CD4-positive, alpha-beta T cell treated with Interleukin-10 for 1 hour (primary cell): Measurements from ENCODE around the gene CPLX1.
"Not testable (repeated sequence)": the region's sequence is repeated elsewhere in the genome, so short reads cannot be mapped to it uniquely, and the experiment has no call there.

Experiments used
- DNase-seq: peaks from one replicate; pipeline ENCODE4 v3.0.0-alpha.2; 2020

CPLX1 gene

DNA sequence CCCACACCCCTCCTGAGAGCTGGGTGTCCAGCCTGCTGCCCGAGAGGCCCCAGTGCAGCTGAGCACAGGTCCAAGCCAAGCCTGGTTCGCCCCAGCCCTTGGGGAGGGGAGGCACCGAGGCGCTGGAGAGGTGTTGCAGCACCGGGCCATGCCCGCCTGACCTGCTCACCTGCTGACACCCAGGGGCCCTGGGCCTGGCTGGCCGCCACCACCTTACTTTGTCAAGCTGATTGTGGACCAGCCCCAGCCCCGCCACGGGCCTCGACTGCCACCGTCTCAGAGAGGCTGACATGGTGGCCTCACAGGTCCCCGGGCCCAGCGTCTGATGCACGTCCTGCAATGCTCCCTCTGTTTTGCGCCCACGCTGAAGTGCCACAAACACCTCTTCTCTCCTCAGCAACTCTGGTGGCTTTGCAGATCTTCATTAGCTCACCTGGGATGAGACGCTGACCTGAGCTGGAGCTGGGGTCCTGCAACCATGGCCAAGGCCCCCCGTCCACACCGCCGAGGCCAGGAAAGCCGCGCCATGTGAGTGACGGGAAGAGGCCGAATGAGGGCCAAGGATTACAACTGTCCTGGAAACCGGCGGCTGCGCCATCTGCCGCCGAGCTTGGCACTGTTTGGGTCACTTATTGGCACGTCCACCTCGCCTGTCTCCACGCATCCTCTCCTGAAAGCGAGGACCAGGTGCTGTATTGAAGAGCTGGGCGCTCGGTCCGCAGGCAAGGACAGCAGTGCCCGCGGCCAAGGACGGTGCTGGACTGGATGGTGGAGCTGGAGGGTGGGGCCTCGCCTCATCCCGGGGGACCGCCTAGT, 7.6 kb downstream of the CPLX1 start:
- no peak for DNase-seq

DNA sequence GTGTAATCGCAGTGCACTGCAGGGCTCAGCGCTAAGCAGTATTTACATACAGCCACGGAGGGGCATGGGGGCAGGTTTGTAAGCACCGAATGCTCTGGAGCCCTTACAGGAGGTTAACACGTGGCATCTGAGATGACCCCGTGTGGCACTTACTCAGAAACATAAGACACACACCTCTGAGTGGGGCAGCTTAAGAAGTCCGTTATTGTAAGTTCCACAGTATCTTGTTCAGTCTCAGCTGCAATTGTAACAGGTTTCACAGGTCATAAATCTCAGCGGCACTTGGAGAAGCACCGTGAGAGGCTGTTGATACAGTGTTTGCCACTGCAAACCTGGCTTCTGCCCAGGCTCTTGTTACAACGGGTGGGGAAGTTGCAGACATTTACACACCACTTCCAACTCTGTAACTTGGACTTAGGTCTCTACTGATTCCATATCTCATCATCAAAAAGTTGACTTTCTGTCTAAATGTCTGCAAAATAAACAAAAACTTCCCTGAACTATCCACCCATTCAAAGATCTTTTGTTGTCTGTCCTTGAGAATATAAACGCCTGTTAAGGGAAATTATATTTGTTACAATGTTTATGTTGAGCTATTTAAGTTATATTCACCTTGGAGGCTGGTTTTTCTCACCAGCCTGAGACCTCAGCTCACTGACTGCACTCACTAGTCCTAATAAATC, 10.3 kb downstream of the CPLX1 start:
- no peak for DNase-seq

DNA sequence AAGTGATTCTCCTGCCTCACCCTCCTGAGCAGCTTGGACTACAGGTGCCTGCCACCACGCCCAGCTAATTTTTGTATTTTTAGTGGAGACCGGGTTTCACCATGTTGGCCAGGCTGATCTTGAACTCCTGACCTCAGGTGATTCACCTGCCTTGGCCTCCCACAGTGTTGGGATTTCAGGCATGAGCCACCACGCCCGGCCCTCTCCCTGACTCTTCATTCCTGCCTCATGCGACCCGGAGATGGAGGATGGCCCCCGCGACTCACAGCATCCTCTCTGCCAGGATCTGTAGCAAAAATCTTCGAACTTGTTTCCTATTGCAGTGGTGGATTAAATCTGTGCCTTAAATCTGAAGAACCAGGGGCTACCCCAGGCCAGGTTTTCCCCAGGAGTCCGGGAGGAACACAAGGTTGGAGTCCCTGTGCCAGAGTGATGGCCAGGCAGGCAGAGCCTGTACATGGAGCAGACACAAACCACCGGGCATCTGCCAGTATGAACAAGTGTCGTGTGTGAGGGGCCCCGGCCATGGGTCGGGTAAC, 11.5 kb downstream of the CPLX1 start:
- no peak for DNase-seq

DNA sequence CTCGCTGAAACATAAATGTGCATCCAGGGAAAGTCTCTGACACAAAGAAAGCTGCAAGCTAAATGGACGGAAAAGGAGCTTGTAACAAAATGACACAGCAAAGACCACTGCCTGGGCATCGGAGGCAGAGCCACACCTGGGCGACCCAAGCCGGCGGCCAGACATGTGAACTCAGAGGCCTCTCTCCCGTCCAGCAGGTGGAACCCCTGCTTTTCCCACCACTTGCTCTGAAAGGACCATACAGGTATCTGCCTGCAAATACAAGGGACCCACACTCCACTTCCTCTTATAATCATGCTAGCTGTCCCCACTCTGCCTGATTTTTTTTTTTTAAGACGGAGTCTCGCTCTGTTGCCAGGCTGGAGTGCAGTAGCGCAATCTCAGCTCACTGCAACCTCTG, 12.0 kb downstream of the CPLX1 start:
- DNase-seq: no peak

DNA sequence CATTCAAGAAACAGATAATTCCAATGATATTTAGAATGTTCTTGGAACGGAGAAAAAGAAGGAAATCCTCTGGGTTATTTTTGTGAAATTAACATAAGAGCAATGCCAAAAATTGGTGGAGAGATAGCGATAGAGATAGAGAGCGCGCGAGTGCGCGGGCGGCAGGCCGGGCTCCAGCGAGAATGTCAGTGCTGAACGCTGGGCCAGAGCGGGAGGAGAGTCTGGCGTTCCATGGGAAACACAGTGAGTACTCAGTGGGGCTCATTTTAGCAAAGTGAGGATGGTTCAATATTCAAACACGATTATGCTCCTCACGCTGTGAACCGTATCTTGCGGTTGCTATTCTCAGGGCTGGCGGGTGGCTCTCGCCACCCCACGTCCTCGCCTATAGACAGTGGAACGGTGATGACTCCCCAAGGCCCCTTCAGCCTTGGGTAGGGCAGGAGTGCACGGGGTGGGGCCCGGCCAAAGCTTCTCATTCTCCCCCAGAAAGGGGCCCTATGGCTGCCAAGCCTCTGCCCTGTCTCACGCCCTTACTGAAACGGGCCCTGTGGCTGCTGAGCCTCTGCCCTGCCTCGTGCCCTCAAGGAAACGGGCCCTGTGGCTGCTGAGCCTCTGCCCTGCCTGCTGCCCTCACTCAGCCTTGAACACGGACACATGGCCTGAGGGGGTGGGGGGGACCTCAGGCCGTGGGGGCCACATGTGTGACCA, 16.9 kb downstream of the CPLX1 start:
- no peak for DNase-seq

DNA sequence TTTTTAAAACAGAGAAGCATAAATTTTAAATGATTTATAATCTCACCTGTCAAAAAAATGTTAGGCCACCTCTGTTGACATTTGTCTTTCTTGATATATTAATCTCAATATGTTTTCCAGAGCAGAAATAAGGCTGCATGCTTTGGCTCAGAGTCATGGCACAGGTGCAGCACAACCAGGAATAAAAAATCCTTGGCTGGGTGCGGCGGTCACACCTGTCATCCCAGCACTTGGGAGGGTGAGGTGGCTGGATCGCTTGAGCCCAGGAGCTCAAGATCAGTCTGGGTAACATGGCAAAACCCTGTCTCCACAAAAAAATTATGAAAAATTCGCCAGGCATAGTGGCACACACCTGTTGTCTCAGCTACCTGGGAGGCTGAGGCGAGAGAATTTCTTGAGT, 18.1 kb downstream of the CPLX1 start:
- no peak for DNase-seq

DNA sequence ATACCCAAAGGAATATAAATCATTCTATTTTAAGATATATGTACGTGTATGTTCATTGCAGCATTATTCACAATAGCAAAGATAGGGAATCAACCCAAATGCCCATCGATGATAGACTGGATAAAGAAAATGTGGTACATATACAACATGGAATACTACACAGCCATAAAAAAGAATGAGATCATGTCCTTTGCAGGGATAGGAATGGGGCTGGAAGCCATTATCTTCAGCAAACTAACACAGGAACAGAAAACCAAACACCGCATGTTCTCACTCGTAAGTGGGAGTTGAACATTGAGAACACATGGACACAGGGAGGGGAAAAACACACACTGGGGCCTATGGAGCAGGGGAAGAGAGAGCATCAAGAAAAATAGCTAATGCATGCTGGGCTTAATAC, 18.9 kb downstream of the CPLX1 start:
- not testable (repeated sequence) for DNase-seq

DNA sequence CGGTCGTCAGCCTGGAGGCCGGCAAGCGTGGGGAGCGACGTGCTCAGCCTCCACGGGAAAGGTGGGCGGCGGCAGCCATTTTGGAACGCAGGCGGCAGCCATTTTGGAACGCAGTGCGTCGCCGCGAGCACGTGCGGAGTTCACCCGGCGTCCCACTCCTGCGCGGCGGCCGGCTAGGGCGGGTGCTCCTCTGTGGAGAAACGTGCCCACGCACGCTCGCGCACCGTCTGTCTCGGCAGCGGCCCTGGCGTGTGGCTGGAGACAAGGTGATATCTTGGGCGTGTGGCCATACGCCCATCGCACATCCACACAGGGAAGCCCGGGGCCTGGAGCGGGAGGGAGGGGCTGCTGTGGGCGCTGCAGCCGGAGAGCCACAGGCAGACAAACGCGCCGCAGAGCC, 21.1 kb downstream of the CPLX1 start:
- DNase-seq: no peak

DNA sequence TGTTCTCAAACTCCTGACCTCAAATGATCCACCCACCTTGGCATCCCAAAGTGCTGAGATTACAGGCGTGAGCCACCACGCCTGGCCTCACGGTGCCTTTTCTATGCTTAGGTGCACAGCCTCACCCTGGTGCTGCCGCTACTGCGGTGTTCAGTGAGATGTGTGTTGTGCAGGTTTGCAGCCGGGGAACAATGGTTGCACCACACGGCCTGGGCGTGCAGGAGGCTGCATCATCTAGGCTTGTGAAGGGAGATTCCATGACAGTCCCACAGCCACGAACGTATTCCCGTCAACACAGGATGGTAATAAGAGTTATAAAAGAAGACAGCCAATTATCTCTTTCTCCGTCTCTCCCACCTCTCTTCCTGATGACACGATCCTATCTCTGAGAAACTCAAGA, 22.0 kb downstream of the CPLX1 start:
- no peak for DNase-seq

DNA sequence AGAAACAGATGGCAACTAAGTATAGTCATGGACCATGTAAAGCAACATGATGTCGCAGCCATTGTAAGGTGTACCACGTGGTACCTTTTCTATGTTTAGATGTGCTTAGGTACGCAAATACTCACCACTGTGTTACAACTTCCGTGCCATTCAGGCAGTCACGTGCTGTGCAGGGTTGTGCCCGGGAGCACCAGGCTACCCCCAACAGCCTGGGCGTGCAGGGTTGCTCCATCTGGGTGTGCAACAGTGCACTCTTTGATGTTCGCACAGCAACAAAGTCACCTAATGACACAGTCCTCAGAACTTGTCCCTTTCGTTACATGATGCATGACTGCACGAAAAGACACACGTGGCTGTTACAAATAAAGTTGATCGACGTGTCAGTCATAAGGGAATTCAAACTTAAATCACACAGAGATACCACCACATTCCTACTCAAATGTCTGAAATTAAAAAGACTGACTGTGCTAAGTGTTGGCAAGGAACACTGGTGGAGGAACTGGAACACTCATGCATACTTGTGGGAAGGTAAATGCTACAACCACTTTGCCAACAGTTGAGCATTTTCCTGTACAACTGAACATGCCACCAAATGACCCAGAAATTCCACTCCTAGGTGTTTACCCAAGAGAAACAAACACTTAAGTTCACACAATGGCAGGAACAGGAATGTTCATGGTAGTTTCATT, 24.3 kb downstream of the CPLX1 start:
- DNase-seq: no peak

DNA sequence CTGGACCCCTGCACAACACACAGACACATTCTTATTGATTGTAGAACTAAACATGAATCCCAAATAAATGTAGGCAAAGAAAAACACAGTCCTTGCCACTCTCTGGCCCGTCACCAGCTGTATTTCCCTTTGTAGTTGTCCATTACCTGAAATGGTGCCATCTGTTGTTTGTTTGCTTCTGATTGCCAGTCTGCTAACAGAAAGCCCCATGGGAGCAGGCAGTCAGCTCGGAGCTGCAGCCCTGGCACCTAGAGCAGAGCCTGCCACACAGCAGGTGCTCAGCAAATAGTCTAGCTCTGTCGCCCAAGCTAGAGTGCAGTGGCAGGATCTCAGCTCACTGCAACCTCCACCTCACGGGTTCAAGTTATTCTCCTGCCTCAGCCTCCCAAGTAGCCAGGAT, 28.9 kb downstream of the CPLX1 start:
- no peak for DNase-seq

DNA sequence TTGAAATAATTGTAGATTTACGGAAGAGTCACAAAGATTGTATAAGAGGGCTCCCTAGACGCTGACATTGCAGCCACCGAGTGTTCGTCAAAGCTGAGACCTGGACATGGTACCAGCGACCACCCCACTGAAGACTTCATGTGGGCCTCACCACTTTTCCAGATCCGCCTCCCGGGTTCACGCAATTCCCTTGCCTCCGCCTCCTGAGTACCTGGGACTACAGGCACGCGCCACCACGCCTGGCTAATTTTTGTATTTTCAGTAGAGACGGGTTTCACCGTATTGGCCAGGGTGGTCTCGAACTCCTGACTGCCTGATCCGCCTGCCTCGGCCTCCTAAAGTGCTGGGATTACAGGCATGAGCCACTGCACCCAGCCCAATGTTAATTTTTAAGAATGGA, 29.7 kb downstream of the CPLX1 start:
- no peak for DNase-seq

DNA sequence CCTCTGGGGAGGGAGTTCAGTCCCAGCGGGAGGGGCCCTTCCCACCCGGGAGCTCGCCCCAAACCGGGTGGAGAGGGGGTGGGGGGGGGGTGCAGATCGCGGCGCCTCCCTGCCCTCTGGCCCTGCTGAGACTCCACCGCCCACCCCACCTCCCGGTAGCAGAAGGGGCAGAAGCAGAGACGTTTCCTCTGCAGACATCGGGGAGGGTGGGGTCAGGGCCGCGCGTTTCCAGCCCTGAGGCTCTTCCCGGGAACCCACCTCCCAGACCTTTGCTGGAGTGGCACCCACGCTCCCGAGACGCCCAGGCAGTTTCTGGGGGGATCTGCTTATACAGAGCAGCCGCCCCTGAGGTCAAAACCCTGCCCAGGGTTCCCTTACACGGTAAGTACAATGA, 30.2 kb downstream of the CPLX1 start:
- DNase-seq: no peak

DNA sequence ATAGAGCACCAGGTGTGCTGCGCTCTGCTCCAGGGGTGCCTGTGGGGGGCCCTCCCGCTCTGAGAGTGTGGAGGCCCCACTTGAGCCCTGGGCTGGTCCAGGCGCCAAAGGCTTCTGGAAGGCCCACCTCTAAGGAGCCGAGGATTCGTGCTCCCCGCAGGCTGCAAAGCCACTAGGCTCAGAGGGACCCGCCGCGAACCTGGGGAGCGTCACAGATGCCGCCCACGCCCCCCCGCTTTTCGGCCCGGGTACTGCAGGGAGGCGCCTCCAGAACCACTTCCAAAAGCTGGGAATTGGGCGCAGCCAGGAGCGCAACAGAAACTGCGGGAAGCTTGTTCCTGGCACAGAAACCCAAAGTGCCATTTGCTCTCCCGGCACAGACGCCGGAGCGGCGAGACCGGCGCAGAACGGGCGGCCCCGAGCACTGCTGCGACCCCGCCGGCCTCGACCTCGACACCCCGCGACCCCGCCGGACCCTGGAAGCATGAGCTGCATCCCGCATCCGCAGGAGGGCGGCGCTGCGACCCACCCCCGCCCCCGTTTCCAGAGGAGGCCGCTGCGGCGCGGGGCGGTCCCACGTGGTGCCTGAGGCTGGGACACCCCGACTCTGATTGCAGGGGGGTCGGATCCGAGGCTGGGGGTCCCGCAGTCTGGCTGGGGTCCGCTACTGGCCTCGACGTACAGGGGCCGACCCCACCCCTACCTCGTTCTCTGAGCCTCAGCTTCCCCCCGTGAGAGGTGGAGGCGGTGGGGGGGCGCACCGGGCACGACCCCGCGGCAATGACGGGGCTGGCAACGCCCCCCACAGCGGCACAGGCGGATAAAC, 30.8 kb downstream of the CPLX1 start:
- DNase-seq: no peak

DNA sequence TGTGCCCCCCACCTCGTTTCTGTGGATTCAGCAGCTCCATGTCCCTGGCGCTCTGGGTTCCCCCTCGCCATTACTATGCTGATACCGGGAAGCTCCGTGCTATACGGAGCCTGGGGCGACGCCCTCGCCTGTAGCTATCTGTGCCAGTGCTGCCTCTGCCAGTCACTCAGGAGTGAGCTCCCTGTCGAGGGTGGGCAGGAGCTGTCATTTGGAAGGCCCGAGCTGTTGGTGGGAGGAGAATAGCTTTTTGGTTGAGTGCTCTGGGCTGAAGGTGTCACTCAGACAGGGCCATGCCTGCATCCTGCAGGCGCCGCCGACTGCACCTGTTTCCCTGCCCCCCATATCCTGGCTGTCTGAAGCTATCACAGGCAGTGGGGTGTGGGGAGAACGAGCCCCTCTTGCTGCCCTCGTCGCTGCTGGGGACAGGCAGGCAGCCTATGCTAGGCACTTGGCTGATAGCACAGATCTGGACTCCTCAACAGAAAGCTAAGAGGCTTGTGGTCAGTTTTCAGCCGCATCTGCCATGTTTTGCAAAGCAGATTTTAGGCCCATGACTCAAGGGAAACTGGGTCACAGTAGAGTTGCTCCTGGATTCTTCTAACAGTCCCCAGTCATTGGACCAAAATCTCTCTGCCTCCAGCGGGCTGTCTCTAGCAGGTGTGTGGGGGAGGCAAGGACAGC, 31.8 kb downstream of the CPLX1 start:
- DNase-seq: no peak

DNA sequence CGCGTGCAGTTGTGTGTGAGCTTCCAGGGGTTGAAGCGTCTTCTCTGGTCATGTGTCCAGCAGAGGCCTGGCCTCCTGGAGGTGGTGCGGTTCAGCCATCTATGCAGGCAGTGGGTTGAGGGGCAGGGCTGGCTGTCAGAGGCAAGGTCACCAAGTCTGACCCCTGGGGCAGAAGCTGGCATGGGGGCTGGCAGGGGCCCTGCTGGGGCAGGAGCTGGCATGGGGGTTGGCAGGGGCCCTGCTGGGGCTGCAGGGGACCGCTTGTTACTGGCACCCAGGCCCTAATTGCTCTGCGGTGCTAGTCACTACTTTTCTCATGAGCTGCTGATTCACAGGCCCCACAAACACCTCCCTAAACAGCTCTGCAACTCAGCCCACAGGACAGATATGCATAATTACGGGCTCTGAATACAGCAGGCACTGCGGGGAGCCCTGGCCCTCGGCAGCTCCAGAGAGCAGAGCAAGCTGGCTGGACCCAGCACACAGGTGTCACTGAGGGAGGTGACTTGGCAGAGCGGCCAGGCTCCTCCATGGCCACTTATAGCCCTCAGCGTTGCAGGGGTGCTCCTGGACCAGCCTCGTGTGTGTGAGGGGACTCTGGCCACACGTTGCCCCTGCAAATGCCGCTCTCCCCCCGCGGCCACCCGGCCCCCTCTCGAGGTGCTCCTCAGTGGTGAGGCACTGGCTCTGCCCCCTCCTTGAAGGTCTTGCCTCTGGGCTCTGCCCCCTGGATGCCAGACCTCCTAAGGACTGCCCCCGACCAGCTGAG, 32.7 kb downstream of the CPLX1 start:
- DNase-seq: no peak

DNA sequence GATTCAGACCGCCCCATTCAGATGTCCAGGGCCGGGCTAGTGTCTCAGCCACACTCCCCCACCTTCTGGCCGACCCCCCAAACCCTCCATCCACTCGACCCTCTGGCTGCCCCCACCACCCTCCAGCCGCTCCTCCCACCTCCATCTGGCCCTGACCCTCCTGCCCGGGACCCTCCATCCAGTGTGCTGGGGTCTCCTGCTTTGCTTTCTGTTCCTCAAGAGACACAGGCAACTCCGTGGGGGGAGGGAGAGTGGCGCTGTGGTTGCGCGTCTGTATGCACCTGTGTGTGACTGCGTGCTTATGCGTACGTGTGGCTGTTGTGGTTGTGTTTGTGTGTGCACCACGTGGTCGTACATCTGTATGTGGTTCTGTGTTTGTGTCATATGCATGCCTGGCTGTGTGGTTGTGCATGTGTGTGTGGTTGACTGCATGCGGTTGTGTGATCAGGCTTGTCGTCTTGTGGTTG, 33.3 kb downstream of the CPLX1 start:
- DNase-seq: peak; percentile 30

DNA sequence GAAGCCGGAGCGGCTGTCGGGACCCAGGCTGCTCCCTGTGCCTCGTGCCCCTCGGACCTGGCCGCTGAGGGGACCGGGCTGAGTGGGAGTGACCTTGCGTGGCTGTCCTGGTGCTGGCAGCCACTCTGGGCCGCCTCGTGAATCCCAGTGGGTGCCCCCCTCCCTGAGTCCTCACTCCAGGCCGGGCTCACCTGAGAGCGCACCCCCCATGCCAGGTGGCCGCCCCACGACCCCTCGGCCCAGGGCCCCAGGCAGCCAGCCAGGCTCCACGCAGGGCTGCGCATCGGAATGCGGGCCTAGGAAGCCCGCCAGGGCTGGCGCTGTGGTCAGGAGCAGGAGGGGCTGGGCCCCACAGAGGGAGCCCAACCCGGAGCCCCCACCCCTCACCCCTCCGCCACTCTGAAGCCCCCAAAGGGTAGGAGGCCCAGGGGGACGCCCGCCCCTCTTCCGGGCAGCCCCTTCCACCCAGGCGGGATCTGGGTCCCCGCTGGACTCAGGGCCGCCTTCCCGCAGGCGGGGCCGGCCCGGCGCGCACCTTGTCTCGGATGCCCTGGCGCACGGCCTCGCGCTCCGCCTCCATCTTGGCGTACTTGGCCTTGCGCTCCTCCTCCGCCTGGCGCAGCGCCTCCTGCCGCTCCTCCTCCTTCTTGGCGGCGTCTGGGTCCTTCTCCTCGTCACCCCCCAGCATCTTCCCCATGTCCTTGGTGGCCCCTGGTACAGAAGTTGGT, 33.9 kb downstream of the CPLX1 start:
- peak; percentile 48 for DNase-seq

DNA sequence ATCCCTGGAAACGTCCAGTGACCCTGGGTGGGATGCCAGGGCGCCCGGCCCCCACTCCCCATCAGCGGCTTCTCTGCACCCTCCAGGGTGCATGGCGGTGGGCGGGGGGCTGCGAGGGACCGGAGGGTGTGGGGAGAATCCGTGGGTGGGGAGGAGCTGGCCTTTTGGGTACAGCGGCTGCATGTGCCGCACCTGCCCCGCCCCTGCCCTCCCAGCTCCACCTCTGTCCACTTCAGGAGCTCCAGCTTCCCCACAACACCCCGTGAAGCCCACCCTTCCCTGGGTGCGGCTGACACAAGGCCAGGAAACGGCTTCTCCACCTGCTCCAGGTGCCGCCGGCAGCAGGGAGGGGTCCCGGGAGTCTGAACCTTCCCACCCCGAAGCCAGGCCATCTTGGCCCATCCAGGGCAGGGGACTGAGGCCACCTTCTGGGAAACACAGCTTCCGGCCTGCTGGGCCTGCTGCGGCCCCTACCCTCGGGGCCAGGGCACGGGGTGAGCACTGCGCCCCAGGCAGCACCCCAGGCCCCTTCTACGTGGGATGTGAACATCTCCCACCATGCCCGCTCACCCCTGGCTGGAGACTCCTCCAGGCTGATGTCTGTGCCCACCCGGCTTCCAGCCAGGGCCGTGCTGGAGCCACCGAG, 34.6 kb downstream of the CPLX1 start:
- no peak for DNase-seq

DNA sequence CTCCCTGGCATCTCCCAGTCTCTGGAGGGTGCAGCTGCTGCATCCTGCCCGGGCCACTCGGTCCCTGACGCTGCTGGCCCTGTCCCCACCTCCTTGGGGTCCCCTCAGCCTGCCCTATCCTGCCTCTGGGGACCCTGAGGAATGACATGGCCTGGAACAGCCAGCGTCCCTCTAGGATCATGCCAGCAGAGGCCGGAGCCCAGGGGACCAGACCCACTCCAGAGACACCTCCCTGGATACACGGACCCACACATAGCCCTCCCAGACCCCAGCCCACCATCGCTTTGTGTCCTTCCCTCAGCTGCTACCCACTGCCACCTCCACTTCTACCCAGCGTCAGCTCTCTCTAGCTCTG, 35.5 kb downstream of the CPLX1 start:
- no peak for DNase-seq
